GM19239 (cell line): ENCODE results near the gene SETD4.
"Not testable (repeated sequence)": the region's sequence is repeated elsewhere in the genome, so short reads cannot be mapped to it uniquely, and the experiment has no call there.

Experiments
- DNase-seq: peaks from one replicate; pipeline ENCODE4 v3.0.0; 2011; ENCODE audit warnings: low spot score; ENCODE audit not compliant: insufficient read length
- FAIRE-seq: peaks from 2 replicates; lab custom pipeline; 2011; peaks lifted over from hg19 to GRCh38; lab: Jason Lieb, UNC

Gene SETD4

DNA sequence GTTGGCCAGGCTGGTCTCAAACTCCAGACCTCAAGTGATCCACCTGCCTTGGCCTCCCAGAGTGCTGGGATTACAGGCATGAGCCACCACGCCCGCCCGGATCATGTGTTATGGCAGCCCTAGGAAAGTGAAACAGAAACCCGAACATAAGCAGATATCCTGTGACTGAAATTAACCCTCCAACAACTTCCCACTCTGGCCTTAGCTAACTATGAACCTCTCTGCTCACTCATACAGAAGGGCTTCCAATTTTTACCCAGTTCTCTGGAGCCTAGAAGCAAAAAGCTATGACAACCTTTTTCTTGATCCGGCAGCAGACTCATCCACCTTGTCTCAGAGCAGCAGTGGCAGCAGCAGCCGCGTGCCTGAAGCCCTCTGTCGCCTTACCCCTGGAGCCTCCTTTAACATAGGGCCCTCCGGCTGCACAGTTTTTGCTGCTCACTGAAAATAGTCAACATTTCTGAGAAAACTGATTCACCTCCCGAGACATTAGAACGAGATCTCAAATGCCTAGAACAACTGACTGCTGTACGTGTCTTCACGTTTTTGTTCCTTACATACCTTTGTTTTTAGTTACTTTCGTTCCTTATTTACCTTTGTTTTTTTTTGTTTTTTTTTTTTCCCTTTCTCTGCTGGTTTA is 18.8 kb upstream of the SETD4 start:
- FAIRE-seq (no peak), DNase-seq (no peak)

DNA sequence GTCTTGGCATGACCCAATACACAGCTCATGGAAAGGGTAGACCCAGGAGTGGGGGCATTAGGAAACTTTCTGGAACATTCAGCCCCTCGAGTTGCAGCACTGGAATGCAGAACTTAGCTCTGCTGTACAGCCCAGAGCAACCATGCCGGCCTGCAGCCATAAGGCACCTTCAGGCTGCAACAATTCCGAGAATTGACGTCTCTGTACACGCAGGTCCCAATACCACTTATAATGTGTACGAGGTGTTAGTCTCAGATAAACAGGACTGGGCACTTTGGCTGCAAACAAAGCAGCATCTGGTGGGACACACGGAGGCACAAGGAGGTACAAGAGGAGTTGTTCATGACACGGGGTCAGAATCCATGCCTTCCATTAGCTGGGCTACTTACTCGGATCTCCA is 17.4 kb upstream of the SETD4 start:
- FAIRE-seq, result no peak
- DNase-seq, result no peak

DNA sequence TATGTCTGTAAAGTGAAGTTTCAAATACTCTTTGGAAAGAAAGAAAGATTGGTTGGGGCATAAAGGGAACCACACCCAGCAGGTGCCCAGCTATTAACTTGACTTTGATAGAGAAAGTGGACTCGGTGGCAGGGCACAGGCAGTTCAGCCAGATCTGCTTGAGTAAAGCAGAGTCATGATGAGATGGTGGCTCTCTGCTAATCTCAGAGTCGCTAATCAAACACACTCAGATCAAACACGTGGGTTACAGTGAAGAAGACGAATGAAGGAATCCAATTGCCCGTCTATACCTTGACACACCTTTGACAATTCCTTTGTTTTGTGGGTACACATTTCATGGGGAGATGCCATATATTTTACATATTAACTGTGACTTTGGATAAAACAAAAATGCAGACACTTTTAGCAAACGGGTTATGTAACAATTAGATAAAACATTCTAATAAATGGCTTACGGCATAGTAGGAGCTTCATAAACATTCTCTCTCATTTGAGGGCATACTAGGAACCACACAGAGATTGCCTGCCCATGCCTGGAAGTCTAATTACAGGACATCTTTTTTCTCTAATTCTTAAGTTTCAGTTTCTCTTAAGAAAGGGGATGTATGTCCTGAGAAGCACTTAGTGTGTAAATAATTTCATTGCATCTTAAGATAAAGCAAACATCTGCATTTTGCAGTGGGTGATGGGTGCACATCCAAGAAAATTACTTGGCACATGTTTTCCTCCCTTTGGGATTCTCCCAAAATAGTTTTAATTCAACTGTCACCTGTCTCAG is 16.7 kb upstream of the SETD4 start:
- FAIRE-seq, result no peak

DNA sequence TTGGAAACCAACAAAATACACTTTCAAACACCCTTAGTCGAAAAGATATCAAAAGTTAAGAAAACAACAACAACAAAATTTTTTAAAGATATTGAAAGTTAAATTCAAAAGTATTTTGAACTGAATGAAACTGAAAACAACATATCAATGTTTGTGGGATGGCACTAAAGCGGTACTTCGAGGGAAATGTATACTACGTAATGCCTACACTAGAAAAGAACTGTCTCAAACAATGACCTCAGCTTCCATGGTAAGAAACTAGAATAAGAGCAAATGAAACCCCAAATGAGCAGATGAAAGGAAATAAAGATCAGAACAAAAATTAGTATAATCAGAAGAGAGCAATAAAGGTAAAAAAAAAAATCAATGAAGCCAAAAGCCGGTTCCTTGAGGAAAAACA is 15.6 kb upstream of the SETD4 start:
- DNase-seq (no peak), FAIRE-seq (no peak)

More for the DNA sequence above, 16.7 kb upstream of the SETD4 start:
- DNase-seq, result no peak

DNA sequence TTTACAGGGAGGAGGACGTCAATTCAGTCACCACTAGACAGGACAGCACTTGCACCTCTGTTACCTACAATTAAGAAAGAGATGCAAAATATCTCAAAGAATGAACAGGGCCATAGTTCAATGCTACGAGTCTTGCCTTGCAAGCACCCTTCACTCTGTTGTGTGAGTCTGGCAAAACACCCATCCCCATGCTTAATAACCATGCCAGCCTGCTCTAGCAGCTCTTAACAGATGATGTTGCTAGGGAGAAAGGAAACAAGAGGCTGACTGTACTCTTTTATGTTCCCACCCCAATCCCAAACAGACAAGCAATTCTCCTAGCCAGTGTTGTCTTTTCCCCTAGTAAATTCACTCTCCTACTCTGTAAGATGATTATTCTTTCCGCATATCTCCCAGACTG is 14.8 kb upstream of the SETD4 start:
- DNase-seq, result no peak
- no peak for FAIRE-seq

DNA sequence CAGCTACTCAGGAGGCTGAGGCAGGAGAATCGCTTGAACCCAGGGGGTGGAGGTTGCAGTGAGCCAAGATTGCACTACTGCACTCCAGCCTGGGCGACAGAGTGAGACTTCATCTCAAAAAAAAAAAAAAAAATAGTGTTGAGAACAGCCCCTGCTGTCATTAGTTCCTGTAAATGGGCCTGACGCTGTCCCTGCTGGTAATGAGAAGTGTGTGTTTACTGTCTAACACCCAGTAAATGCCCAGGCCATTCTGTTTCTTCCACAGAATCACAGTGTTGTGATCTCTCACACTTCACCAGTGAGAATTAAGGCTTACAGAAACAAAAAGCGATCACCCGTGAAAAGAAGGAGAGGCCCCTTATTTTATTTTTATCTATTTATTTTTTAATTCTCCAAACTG is 13.6 kb upstream of the SETD4 start:
- FAIRE-seq, DNase-seq: not testable (repeated sequence)

DNA sequence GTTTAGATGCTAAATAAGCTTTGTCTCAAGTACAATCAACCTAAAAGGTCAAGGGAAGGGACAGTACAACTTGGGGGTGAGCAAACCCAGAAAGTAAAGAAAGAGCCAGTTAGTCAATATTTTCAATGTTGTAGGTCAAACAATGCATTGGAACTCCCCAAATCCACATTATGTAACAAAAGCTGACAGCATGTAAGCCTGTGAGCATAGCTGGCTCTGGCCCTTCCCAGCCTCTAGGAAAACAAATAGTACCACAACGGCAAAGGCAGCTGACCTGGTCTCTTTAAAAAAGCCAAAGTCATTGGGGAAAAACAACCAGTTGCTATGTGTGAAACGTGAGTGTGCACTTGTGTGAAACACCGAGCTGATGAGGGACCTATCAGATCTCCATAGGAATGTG is 12.9 kb upstream of the SETD4 start:
- FAIRE-seq (no peak), DNase-seq (no peak)

DNA sequence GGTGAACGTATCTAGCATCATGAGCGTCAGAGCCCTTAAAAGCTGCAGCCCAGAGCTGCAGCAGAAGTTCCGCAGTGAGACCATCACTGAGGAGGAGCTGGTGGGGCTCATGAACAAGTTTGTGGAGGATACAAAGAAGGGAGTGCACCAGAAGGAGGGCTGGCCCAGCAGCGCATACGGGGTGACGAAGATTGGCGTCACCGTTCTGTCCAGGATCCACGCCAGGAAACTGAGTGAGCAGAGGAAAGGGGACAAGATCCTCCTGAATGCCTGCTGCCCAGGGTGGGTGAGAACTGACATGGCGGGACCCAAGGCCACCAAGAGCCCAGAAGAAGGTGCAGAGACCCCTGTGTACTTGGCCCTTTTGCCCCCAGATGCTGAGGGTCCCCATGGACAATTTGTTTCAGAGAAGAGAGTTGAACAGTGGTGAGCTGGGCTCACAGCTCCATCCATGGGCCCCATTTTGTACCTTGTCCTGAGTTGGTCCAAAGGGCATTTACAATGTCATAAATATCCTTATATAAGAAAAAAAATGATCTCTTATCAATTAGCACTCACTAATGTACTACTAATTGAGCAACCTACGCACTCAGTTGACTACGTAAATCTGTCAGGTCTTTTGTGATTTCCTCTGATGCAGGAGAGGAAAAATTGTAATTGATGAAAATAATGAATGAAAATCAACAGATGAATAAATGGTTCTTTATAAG is 12.3 kb upstream of the SETD4 start:
- DNase-seq (no peak), FAIRE-seq (no peak)

DNA sequence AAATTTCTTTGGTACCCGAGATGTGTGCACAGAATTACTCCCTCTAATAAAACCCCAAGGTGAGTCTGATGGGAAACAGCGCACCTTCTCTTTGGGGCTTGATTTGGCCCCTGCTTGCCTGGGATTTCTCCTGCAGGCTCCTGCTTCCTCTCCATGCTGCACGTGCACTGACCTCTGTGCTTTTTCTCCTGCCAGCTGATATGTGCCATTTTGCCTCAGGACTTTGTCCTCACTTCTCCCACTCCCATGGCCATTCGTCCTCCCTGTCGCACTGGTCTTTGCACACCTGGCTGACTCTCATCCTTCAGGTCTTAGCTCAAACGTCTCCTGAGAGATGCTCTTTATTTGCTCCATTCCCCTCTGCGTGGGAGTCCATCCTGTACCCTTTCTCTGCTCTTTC is 10.7 kb upstream of the SETD4 start:
- DNase-seq (no peak), FAIRE-seq (no peak)

DNA sequence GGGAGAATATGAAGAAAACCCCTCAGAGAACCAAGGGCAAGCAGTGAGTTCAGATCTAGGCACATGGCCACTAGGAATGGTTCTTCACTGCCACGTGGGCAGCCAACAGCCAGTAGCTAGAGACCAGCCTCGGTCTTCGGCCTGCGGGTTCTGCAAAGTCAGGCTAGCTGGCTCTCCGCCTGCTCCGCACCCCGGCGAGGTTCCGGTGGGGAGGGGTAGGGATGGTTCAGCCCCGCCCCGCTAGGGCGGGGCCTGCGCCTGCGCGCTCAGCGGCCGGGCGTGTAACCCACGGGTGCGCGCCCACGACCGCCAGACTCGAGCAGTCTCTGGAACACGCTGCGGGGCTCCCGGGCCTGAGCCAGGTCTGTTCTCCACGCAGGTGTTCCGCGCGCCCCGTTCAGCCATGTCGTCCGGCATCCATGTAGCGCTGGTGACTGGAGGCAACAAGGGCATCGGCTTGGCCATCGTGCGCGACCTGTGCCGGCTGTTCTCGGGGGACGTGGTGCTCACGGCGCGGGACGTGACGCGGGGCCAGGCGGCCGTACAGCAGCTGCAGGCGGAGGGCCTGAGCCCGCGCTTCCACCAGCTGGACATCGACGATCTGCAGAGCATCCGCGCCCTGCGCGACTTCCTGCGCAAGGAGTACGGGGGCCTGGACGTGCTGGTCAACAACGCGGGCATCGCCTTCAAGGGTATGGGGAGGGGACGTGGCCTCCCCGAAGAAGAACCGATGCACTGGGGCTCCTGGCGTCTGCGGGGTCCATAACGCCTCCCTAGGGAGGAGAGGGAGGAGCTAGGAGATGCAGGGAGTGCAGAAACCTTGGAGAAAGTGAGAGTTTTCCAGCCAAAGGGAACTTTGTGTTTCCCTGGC is 9.6 kb upstream of the SETD4 start, which contains the start of gene CBR1:
Gene CBR1, plus strand, starts transcription at position 312 of the 871 bp plus-strand sequence. Its CDS starts 92 bp downstream, at position 404.
- DNase-seq, result peak; percentile 40
- FAIRE-seq, result no peak

DNA sequence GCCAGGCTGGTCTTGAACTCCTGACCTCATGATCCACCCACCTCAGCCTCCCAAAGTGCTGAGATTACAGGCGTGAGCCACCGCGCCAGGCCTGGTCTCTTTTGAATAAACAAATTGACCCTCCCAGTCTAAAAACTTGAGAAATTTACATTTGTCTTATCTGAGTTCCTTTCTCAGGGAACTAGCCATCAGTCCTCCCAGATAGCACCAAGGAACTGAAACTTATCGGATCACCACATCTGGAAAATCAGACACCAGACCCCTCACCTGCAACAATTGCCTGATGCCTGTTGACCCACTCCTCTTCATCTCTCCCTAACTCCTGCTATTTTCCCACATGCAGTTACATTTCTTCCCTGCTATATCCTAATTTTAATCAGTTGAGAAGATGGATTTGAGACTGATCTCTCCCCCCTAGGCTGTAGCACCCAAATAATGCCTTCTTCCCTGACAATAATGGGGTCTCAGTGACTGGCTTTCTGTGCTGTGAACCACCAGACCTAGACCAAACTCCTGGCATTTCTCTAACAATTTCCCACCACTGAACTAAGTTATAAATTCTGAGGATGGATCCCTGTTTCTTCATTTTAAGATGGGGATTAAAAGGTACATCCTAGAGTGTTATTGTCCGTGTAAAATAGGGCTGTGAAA is 8.5 kb upstream of the SETD4 start:
- no peak for FAIRE-seq
- no peak for DNase-seq

DNA sequence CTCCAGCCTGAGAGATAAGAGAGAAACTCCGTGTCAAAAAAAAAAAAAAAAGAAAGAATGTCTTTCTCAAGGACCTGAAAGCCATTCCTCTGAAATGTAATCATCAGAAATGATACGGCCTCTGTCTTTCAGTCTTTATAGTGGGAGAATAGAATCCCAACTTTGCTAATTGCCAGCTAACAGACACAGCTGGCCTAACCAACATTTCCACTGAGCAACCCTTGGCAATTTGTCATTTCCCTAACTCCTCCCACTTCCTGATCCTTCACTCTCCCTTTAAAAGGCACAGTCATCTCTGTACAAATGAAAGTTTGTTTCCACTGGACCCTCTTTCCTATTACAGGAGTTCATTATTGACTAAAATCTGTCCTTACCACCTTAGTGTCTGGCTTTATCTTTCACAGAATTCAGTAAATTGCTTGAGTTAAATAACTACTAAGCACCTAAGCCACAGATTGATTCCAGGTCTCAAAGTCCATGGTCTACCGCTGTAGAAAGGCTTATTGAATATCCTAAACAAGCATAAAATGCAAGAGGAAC is 5.2 kb upstream of the SETD4 start:
- DNase-seq, result no peak
- FAIRE-seq, result no peak

DNA sequence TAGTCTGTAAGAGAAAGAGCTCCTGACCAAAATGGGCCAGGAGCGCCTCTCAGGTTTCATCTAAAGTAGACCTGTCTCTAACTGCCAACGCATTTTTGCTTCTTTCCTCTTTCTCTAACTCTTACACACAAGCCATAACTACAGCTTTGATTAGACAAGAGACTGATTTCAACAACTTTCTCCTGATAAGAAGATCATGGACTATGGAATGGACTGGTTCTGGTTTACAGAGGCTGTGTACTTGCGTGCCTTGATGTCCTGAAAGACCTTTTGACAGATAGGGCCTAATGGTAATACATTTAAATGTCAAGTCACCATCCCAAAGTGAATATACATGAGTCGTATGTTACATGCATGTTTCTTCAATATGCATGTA is 3.7 kb upstream of the SETD4 start:
- no peak for DNase-seq
- no peak for FAIRE-seq

DNA sequence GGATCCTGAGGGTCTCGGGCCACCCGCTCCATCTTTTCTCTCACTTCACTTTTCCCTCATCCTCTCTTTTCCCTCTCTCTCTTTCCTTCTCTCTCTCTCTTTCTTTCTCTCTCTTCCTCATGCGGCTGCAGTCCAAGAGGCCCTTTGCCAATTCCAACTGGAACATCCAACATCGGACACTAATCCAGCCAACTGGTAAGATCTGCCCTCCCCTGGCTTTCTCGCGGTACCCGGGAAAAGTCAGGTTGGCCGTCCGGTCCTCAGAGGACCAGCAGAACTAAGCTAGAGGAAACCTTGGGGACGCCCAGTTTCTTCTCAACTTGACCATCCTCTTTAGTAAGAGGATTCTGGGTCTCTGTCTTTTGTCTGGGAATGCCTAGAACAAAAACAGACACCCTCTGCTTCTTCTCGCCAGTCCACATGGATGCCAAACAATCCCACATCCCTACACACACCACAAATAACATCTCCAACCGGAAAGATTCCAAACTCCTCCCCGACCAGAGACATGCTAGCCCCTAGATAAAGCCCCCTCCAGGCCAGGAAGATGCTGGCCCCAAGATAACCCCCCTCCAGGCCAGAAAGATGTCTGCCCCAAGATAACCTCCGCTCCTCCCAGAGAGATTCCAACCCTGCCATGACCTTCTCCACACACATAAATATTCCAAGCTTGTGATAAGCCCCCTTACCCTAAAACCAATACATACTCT is 3.2 kb upstream of the SETD4 start:
- DNase-seq, result no peak
- FAIRE-seq, result no peak

DNA sequence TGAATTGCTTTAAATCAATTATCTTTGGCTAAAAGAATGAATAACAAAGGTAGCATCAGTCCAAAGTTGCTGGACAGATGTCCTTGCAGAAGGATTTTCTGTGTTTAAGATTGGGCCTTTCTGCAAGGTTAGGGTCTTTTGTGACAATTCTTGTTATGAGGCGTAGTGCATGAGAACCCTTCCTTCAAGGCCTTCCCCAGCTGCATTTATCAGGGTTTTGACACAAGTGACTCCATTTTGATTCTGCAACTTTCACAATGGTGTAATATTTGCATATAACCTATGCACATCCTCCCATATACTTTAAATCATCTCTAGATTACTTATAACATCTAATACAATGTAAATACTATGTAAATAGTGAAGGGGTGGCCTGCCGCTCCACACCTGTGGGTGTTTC is 1.1 kb upstream of the SETD4 start:
- FAIRE-seq (no peak), DNase-seq (no peak)

DNA sequence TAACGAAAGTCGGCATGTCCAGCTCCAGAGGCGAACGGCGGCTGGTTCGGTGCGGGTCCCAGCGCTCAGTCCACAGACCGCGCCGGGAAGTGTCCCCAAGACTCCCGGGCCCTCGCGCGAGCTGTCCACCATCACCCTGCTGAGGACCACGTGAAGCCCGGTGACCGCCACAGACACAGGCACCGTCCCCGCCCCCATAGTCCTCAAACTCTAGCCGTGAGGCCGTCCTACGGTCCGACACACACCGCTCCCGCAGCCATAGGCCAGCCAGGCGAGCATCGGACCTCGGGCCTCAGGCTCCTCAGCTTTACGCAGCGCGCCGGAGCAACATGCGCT is 535 bp downstream of the SETD4 start:
- FAIRE-seq, result no peak
- peak; percentile 16 for DNase-seq

DNA sequence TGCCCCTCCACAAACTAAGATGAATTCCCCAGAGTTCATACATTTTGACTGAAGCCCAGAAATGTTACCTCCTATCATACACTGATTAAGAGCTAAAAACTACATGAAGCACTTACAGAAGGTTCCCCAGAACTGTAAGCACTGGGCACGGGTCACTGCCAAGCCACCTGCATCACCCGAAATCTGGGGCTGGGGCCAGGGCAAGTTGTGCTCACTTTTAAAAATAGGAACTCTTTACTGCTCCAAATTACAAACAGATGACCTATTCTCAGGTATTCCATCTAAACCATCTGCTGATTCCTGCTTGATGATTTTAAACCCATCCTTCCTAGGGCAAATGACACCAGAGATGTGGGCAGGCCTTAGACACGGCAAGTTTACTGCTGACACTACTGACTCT is 4.8 kb downstream of the SETD4 start:
- FAIRE-seq (no peak), DNase-seq (no peak)

DNA sequence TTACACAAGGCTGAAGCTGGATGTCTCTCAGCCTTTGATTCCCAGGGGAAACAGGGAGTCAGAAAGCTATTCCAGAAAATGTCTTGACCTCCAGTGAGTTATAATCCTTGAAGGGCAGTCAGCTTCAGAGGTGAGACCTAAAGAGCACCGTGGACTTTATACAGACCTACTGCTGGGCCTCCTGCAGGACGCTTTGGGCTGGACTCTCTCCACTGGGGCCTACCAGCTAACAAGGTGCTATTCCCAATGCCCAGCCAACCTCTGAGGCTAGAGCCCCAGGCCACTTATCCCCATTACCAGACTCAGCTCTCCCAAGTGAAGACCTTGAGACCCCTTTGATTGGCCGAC is 6.6 kb downstream of the SETD4 start:
- DNase-seq, result no peak
- no peak for FAIRE-seq
